ENCODE measurements around the gene PRKN.

PRKN gene

DNA sequence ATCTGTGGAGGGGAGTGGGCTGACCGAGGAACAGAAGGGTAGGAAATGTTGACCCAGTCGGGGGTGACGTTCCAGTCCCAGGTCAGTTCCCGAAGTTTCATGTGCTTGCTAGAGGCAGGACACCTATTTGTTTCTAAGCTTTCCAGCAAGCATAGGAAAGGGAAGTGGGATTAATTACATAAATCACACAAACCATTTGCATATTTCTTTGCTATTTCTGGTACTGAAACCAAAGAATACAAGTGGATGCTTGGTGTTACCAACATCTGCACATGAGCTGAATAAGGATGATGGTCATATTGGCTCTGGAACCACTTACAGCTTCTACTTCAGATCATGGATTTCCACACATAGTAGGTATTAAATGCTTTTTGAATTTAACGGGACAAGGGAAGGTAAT is 546.5 kb downstream of the PRKN start:
- Histone ChIP-seq H3F3A (ENCODE audit: insufficient read depth, low read length) (no peaks in the 10 kb centered on the region), H3K79me2 (ENCODE audit: insufficient read depth, low read length) (no peaks in the 10 kb centered on the region), H4K20me1 (ENCODE audit: insufficient read depth, low read length) (no peaks in the 10 kb centered on the region), H3K4me1 (ENCODE audit: insufficient read depth, low read length, severe bottlenecking) (no peaks in the 10 kb centered on the region), H3K4me2 (ENCODE audit: low read length) (no peak overlapping the region), H3K9ac (ENCODE audit: low read length) (no peak overlapping the region), H3K9me2 (ENCODE audit: low read depth, low read length) (no peaks in the 10 kb centered on the region), H3K27me3 (ENCODE audit: insufficient read depth, low read length) (no peaks in the 10 kb centered on the region), H2AFZ (ENCODE audit: low read length) (no peak overlapping the region), H3K9me3 (ENCODE audit: low read length) (no peaks in the 10 kb centered on the region), H3K36me3 (ENCODE audit: insufficient read depth, low read length) (no peaks in the 10 kb centered on the region), H3K27ac (ENCODE audit: low read depth, low read length, poor library complexity, severe bottlenecking) (no peak overlapping the region), H3K4me3 (ENCODE audit: low read depth, low read length, poor library complexity, severe bottlenecking) (no peak overlapping the region)
- TF ChIP-seq, protein P1, sequence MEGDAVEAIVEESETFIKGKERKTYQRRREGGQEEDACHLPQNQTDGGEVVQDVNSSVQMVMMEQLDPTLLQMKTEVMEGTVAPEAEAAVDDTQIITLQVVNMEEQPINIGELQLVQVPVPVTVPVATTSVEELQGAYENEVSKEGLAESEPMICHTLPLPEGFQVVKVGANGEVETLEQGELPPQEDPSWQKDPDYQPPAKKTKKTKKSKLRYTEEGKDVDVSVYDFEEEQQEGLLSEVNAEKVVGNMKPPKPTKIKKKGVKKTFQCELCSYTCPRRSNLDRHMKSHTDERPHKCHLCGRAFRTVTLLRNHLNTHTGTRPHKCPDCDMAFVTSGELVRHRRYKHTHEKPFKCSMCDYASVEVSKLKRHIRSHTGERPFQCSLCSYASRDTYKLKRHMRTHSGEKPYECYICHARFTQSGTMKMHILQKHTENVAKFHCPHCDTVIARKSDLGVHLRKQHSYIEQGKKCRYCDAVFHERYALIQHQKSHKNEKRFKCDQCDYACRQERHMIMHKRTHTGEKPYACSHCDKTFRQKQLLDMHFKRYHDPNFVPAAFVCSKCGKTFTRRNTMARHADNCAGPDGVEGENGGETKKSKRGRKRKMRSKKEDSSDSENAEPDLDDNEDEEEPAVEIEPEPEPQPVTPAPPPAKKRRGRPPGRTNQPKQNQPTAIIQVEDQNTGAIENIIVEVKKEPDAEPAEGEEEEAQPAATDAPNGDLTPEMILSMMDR (IDR thresholded peaks at IDR 0.05; ENCODE audit: low read length) = no peak
- no peak for TF ChIP-seq EZH2 (IDR thresholded peaks at IDR 0.05; ENCODE audit: borderline replicate concordance, low read length)

DNA sequence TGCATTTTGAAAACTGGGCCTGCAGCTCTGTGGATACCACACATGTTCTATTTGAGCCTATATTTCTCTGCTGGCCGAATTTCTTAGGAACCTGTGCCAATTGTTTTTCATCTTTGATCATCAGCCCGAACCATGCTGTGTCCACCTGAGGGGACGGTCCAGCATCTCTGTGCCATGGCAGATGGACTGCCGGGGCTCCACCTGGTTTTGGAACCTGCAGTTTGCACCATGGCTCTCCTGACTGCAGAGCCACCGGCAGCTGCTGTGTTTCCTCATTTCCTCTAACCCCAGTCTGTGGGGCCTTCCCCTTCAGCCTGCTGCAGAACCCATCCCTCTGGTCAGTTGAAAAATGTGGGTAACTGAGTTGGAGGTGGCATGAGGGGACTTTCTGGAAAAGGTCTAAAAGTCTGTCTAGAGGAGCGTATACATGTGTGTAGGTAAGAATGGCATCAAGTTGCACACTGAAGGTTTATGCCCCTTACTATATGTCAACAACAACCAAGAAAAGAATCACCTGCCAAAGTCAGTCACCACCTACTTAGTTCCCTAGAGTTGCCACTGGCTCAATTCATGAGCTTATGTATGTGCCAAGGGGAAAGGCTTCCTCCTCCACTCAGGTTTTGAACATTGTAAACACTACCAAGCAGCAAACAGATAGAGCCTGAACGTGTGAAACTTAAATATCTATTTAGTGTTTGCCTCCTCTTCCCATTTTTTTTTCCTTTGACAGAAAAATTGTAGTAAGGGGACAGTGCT is 548.2 kb downstream of the PRKN start:
- H3K4me2 ChIP-seq (ENCODE audit: low read length) = no peak overlapping the region
- no peaks in the 10 kb centered on the region for H3K79me2 ChIP-seq (ENCODE audit: insufficient read depth, low read length)
- H3K27me3 ChIP-seq (ENCODE audit: insufficient read depth, low read length) = no peaks in the 10 kb centered on the region
- H3K27ac ChIP-seq (ENCODE audit: low read depth, low read length, poor library complexity, severe bottlenecking) = no peak overlapping the region
- H3K9me2 ChIP-seq (ENCODE audit: low read depth, low read length) = no peaks in the 10 kb centered on the region
- no peak overlapping the region for H3K4me3 ChIP-seq (ENCODE audit: low read depth, low read length, poor library complexity, severe bottlenecking)
- H4K20me1 ChIP-seq (ENCODE audit: insufficient read depth, low read length) = no peaks in the 10 kb centered on the region
- H3K9me3 ChIP-seq (ENCODE audit: low read length) = no peaks in the 10 kb centered on the region
- H3K9ac ChIP-seq (ENCODE audit: low read length) = no peak overlapping the region
- no peaks in the 10 kb centered on the region for H3K4me1 ChIP-seq (ENCODE audit: insufficient read depth, low read length, severe bottlenecking)
- TF ChIP-seq, protein P1 (IDR thresholded peaks at IDR 0.05; ENCODE audit: low read length) = no peak
- TF ChIP-seq EZH2 (IDR thresholded peaks at IDR 0.05; ENCODE audit: borderline replicate concordance, low read length) = no peak
- H3F3A ChIP-seq (ENCODE audit: insufficient read depth, low read length) = no peaks in the 10 kb centered on the region
- H2AFZ ChIP-seq (ENCODE audit: low read length) = no peak overlapping the region
- H3K36me3 ChIP-seq (ENCODE audit: insufficient read depth, low read length) = no peaks in the 10 kb centered on the region

DNA sequence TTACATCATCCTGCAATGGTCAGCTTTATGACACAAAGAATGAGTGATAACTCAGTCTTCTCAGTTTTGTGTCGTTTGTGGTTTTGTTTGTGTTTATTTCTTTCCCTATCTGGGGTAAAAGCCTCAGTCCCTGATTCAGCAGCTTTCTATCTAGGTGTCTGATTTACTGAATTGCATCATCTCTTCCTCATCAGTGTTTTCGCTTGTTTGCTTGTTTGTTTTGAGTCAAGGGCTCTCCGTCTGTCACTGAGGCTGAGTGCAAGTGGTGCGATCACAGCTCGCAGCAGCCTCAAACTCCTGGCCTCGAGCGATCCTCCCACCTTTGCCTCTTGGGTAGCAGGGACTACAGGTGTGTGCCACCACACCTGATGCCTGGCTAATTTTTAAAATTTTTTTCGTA is 548.9 kb downstream of the PRKN start:
- Histone ChIP-seq H3K36me3 (ENCODE audit: insufficient read depth, low read length) (no peaks in the 10 kb centered on the region), H2AFZ (ENCODE audit: low read length) (no peak overlapping the region), H3F3A (ENCODE audit: insufficient read depth, low read length) (no peaks in the 10 kb centered on the region), H3K9ac (ENCODE audit: low read length) (no peak overlapping the region), H3K9me3 (ENCODE audit: low read length) (no peaks in the 10 kb centered on the region), H3K4me3 (ENCODE audit: low read depth, low read length, poor library complexity, severe bottlenecking) (no peak overlapping the region), H4K20me1 (ENCODE audit: insufficient read depth, low read length) (no peaks in the 10 kb centered on the region), H3K4me1 (ENCODE audit: insufficient read depth, low read length, severe bottlenecking) (no peaks in the 10 kb centered on the region), H3K4me2 (ENCODE audit: low read length) (no peak overlapping the region), H3K27me3 (ENCODE audit: insufficient read depth, low read length) (no peaks in the 10 kb centered on the region), H3K9me2 (ENCODE audit: low read depth, low read length) (no peaks in the 10 kb centered on the region), H3K27ac (ENCODE audit: low read depth, low read length, poor library complexity, severe bottlenecking) (no peak overlapping the region), H3K79me2 (ENCODE audit: insufficient read depth, low read length) (no peaks in the 10 kb centered on the region)
- TF ChIP-seq, protein P1 (IDR thresholded peaks at IDR 0.05; ENCODE audit: low read length) = no peak
- TF ChIP-seq EZH2 (IDR thresholded peaks at IDR 0.05; ENCODE audit: borderline replicate concordance, low read length) = no peak

All from OCI-LY1 (cell line).